ENCODE measurements around the gene PPP2R5C.

The PPP2R5C gene

GRCh38 chr14:101844751-101845150 is 83.2 kb downstream of the PPP2R5C start:
- no peak for DNase-seq

GRCh38 chr14:101845496-101845895 is 84.0 kb downstream of the PPP2R5C start:
- DNase-seq: no peak

GRCh38 chr14:101845896-101846295 is 84.4 kb downstream of the PPP2R5C start:
- DNase-seq: no peak

GRCh38 chr14:101849125-101849524 is 87.6 kb downstream of the PPP2R5C start:
- no peak for DNase-seq

- DNase-seq: no peak
Measured at GRCh38 chr14:101849640-101850039, 88.1 kb downstream of the PPP2R5C start.

- no peak for DNase-seq
Measured at GRCh38 chr14:101851183-101851582, 89.7 kb downstream of the PPP2R5C start.

GRCh38 chr14:101851736-101852405 is 90.4 kb downstream of the PPP2R5C start:
- no peak for DNase-seq

GRCh38 chr14:101852785-101853184 is 91.3 kb downstream of the PPP2R5C start:
- DNase-seq: no peak

GRCh38 chr14:101853455-101854018 is 92.0 kb downstream of the PPP2R5C start:
- no peak for DNase-seq

GRCh38 chr14:101854366-101854765 is 92.9 kb downstream of the PPP2R5C start:
- no peak for DNase-seq

GRCh38 chr14:101855958-101856357 is 94.4 kb downstream of the PPP2R5C start:
- DNase-seq: no peak

- DNase-seq: no peak
Measured at GRCh38 chr14:101856536-101856935, 95.0 kb downstream of the PPP2R5C start.

- DNase-seq: no peak
Measured at GRCh38 chr14:101857226-101857625, 95.7 kb downstream of the PPP2R5C start.

- no peak for DNase-seq
Measured at GRCh38 chr14:101858791-101859537, 97.5 kb downstream of the PPP2R5C start.

GRCh38 chr14:101859538-101859902 is 98.0 kb downstream of the PPP2R5C start:
- DNase-seq: no peak

- DNase-seq: no peak
Measured at GRCh38 chr14:101859958-101860357, 98.4 kb downstream of the PPP2R5C start.

GRCh38 chr14:101861464-101861863 is 100.0 kb downstream of the PPP2R5C start:
- DNase-seq: no peak

- DNase-seq: no peak
Measured at GRCh38 chr14:101862177-101862576, 100.7 kb downstream of the PPP2R5C start.

- DNase-seq: no peak
Measured at GRCh38 chr14:101862711-101863110, 101.2 kb downstream of the PPP2R5C start.

GRCh38 chr14:101865288-101865687 is 103.8 kb downstream of the PPP2R5C start:
- no peak for DNase-seq

GRCh38 chr14:101867854-101868253 is 106.3 kb downstream of the PPP2R5C start:
- no peak for DNase-seq

- no peak for DNase-seq
Measured at GRCh38 chr14:101869217-101869616, 107.7 kb downstream of the PPP2R5C start.

- DNase-seq: no peak
Measured at GRCh38 chr14:101870273-101870939, 108.9 kb downstream of the PPP2R5C start.

- no peak for DNase-seq
Measured at GRCh38 chr14:101872346-101872745, 110.8 kb downstream of the PPP2R5C start.
